ENCODE data around the gene ARHGEF2. TPM values are rescaled to one million over a fixed set of nuclear protein-coding genes. Genes with fewer than 3 reads are reported as not detected.
A peak's percentile ranks its signal among the peaks of the same experiment; 100 is the strongest.
"Not testable (repeated sequence)": the region's sequence is repeated elsewhere in the genome, so short reads cannot be mapped to it uniquely, and the experiment has no call there.

Gene ARHGEF2
- total RNA-seq, 1 donor from 2014 or later, result 69.4 TPM

DNA sequence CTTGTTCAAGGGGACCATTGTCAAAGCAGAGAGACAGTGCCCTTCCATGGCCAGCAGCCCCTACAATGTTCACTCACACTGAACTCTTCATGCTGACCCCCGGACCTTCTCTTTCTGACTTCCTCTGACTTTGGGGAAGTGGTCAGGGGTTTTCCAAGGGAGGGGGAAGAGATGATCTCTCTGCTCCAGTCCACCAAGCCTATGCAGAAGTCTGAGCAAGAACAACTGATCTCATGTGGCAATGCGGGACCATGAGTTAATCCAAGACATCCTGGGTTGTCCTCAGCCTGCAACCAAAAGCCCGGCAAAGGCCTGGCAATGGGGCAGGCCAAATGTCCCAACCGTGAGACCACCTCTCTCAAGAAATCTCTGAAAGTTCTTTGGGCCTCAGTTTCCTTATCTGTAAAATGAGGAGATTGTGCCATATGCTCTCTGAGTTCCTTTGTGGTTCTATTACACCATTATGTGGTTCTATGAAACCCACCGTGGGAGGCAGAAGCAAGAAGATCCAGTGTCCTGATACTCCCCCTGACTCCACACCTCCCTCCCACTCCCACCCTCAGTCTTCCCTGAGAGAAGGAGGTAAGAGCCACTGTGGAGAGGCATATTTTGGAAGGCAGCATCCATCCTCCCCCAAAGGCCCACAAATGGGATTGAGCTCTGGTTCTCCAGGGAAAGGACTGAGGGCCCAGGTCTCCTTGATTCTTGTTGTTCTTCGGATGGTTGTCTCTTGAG is 11.8 kb upstream of the ARHGEF2 start:
- DNase-seq (ENCODE audit: low read depth in 2 of 2), result no peak

DNA sequence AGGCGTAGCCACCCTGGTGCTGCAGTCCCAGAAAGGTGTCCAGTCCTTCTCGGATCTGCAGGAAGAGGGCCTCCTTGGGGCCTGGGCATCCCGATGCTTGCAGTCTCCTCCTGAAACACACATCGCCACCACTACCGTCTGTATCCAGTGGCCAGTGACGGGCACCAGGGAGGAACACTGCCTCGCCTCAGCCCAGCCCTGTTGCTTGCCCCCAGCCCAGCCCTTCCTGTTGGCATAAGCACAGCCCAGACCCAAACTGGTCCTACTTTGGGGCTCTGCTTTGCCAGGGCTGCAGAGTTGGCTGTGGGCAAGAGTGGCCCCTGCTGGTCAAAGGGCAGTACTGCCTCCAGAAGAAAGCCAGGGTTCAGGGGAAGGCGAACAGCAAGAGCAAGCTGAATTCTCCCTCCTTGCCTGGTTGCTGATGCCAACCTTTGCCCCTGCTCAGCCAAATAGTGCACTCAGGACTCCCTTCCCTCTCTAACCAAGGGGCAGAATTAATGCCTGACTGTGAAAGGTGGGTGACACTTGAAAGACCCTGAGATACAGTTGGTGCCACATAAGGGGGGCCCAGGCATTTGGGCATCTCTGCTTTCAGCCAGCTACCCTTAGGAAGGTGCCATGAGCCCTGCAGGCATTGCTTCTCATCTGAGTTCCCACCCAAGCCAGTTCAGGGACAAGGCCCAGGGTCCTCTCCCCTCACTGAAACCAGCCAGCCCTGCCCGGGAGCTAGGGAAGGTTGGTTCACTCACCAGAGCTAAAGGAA is 11.1 kb upstream of the ARHGEF2 start:
- DNase-seq (ENCODE audit: low read depth in 2 of 2), result peak; percentile 74 to 75

DNA sequence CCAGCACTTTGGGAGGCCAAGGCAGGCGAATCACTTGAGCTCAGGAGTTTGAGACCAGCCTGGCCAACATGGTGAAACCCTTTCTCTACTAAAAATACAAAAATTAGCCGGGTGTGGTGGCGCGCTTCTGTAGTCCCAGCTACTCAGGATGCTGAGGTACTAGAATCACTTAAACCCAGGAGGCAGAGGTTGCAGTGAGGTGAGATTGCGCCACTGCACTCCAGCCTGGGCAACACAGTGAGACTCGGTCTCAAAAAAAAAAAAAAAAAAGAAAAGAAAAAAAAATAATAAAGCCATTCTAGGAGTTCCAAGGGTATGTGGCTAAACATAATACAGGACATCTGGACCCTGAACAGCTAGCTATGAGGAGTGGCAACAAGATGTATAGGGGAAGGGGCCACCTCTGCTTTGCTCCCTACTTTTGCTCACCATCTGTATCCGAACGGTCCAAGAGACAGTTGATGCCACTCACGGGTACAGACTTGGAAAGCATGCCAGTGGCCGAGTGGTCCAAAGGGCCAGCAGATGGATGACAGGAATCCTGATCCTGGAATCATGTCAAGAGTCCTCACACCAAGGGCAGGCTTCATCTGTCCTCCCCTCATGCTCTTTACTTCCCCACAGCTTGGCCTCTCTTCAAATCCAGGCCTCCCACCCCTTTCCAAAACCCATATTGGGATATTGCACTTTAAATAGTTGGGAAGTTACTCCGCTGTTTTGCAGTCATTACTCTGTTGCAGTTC is 6.7 kb upstream of the ARHGEF2 start:
- DNase-seq (ENCODE audit: low read depth in 2 of 2), result not testable (repeated sequence)

DNA sequence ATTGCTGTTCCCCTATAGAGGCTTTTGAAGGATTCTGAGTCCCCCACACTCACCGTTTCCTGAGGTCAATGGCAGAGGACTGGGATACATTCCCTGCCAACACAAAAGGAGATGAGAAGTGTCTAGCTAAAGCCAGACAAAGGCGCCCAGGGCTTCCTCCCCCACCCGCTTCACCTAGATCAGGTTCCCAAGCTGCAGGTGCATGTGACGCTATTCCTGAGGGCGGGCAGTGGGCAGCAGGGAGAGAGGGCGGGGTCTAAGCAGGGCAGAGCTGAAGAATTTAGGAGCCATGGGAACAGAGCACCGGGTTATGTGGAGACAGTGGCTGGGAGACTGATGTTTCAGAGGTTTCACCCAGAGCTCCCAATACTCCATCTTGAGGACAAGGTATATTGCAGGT is 6.0 kb upstream of the ARHGEF2 start:
- DNase-seq (ENCODE audit: low read depth in 2 of 2), result no peak

DNA sequence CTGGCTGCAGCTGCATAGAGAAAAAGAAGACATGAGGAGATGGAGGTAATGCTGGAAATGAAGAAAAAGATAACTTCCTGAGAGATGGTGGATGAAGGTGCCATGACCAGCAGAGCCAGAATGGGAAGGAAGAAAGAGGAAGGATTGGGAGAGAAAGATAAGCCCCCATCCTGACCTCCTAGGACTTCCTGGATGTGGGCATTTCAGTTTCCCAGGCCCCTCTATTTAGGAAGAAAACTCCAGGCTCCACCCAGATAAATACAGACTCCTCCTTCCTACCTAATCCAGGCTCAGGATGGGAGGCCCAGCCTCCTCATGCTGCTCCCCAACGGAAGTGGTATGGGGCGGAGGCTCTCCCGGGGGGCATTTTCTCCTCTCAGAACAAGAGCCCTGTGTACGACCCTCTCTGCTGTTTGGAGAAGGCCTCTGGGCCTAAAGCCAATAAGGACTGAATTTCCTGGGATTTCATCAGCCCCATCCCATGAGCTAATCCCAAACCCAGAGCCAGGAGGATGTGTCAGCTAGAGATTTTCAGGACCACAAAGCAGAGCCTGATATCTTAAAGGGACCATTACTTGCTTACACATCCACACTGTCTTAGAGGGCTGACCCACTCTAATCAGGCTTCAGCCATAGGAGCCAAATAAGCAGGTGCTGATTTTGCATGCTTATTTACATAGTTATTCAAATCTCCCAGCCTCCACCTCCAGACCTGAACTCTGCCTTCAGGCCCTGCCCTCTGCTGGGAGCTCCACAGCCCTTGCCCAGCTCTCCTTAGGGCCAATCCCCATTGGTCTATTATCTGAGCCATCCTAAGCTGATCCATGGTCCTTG is 5.1 kb upstream of the ARHGEF2 start:
- DNase-seq (ENCODE audit: low read depth in 2 of 2), result peak in 1 of 2 donors; percentile 73

DNA sequence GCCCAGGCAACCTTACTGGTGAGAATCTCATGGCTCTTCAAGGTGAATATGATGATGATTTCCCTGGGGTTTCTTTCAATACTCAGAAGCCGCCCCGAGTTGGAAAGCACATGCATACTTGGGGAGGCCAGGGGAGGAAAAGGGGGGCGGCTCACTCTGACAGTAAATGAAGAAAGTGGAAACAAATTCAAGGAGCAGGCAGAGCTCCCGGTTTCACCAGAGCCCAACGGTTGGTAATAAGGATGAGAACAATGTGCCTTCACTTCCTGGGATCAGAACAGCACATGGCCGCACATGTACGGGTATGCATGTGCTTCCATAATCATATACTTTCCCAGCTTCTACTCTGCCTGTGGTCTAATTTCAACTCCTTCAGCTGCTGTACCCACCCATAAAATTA is 3.8 kb upstream of the ARHGEF2 start:
- no peak for DNase-seq (ENCODE audit: low read depth in 2 of 2)

DNA sequence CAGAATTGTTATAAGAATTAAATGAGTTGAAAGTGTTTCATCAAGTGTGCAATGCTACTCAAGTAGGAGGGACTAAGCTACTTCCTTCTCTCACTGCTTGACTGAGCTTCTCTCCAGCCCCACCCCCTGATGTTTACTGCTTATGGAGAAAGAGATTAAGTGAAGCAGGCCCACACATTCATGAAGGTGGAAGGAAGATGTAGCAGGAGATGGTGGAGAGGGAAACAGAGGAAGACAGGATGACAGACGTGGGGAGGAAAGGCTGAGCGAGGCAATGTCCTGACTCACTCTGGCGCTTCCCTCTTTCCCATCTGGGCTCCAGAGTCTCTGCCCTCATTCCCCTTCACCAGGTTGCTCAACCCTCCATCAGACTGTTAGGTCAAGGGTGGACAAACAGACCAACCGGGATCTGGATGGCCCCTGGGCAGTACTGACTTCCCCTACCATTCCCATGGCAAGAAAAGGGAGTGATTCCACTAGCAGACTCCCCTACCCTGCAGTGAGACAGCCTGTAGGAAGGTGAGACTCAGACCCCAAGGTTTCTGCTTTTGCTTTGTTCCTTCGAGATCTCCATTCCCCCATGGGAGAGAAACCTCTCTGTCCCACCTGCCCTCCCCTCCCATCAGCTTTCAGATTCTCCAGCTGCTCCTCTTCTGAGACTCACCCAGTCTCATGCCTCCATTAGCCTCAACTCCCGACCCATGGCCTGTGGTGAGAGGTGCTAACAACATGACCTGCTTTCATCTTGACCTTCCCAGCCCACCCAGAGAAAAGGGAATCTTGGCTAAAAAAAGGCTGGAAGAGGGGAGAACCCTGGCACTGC is 3.1 kb upstream of the ARHGEF2 start:
- DNase-seq (ENCODE audit: low read depth in 2 of 2), result peak; percentile 66 to 73

DNA sequence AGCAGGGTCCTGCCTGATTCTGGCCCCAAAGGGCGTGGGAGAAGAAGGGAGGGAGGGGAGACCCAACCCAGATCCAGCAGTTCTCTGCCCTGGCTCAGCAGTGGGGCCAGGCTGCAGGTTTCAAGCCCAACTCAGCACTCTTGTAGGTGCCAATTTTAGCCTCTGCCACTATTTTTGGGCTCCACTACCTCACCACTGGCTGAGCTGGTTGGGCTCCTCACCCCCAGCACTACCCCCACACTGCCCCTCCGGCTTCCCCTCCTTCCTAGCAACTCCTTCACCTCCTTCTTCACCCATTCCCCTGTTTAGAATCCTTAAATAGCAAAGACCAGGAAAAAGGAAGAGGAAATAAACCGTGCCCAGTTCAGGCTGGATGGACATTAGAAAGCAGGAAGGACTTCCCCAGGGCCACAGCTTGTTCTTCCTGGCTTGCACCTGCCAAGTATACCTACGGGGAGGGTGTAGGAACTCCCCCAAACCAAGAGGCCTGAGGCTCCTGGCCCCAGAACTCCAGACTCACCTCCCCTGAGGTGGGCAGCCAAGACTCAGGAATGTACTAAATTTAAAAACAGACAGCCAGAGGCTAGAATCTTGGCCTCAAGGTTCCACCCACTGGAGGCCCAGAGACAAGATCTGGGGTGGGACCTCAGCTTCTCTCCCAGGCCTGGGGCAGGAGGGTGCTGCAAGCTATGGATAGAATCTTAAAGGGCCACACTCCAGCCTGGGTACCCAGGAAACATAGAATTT is 1.4 kb upstream of the ARHGEF2 start:
- no peak for DNase-seq (ENCODE audit: low read depth in 2 of 2)

DNA sequence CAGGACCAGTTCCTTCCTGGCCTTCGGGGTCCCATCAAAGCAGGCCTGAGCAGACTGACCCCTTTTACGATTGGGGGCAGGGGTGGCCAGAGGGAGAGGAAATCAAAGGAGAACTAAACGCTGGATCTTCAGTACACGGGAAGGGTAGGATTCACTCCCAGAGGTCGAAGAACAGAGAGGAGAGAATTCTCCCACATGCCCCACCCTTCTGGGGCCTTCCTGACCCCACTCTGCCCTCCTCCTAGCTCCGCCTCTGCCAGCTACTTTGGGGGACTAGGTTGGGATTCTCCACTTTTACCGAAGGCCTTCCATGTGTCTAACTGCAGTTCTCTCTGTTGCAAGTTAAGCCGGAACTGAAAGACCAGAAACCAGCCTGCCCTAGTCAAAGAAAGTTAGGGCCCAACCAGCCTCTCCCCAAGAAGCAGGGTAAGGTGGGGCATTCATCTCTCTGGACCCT is 654 bp upstream of the ARHGEF2 start:
- DNase-seq (ENCODE audit: low read depth in 2 of 2), result no peak

DNA sequence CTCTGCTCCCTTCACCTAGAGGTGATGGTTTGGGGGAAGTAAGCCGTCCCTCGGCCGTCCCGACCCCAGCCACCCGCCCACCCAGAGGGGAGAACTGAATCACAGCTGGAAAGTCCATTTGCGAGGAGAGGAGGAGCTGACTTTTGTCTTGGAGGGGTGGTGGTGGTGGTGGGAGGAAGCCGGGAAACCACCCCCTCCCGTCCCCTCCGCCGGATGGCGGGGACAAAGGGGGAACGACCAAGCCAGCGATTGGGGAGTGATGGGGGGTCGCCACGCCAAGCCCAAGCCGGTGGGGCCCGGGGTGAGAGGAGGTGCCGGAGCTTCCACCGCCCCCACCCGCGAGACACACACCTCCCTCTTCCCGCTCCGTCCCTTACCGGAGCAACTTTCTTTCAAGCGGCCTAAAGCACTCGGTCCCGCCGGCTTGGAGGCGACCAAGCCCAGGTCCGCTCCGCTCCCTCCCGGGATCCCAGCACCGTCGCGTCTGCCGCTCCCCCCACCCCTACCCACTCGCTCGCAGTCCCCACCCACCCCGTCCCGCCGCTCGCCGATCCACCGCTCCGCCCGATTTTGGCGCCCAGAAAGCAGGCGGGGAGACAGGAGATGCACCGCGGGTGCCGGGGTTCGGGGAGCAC is 540 bp downstream of the ARHGEF2 start:
- no peak for DNase-seq (ENCODE audit: low read depth in 2 of 2)

DNA sequence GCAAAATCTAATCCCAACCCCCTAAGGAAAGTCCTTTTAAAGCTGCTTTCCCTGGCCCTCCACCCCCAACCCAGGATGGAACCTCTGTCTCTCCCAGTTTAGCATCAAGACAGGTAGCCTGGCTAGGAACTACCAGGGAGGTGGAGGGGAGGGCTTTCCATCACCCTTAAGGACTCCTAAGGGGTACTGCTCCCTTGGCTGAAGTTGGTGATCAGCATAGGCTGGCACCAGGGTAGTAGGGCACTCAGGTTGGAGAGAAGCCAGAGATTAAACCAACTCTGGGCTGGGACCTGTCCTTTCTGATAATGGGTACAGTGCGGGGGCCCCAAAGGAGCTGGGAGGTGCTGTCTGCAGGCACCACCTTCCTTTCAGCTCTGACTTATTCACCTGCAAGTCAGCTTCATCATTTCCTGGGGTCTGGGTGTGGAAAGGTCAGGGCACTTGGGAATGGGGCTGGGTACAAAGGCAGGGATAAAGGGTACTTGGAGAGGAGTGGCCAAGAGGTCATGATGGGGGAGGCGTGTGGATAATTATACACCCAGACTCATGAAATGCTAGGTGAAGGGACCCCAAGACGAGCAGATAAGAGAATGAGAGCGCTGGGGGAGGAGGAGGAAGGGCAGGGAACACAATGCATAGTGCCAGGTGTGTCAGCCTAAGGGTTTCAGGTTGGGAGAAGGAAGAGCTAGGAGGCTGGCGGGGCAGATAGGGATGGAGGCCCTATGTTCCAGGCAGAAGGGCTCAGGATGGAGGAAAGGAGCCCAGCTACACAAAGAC is 1.2 kb downstream of the ARHGEF2 start:
- no peak for DNase-seq (ENCODE audit: low read depth in 2 of 2)

DNA sequence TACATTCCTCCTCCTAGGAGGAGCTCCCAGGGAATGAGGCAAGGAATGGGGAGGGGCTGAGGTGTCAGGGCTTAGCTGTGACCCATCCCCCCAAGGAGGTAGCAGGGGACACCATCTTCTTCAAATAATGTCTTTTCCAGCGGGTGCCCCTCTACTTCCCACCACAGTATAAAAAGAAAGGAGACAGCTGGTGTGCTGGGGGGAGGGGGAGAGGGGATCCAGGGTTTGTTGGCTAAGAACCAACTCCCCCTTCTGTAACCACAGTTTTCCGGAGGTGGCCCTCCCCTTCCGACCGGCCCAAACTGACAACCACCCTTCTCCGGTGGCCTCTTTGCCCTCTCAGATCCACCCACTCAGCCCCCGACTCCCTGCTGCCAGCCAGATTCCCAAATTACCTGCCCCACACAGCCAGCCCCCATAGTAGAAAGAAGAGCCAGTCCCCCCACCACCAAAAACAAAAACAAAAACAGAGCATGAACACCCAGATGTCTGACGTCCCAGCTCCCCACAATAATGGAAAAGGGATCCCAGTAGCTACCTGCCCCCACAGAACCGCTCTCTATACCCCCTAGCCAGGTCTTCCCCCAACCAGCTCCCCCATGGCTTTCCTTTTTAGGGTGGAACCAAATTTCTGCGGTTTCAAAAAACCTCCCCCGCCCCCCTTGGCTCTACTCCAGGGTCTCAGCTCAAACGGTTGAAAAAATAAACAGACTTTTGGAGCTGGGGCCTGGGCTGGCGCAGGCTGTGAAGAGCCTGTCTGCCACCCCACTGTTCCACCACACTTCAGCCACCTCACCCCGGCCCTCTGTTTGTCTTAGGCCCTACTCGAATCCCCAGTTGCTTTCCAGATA is 2.1 kb downstream of the ARHGEF2 start:
- no peak for DNase-seq (ENCODE audit: low read depth in 2 of 2)

DNA sequence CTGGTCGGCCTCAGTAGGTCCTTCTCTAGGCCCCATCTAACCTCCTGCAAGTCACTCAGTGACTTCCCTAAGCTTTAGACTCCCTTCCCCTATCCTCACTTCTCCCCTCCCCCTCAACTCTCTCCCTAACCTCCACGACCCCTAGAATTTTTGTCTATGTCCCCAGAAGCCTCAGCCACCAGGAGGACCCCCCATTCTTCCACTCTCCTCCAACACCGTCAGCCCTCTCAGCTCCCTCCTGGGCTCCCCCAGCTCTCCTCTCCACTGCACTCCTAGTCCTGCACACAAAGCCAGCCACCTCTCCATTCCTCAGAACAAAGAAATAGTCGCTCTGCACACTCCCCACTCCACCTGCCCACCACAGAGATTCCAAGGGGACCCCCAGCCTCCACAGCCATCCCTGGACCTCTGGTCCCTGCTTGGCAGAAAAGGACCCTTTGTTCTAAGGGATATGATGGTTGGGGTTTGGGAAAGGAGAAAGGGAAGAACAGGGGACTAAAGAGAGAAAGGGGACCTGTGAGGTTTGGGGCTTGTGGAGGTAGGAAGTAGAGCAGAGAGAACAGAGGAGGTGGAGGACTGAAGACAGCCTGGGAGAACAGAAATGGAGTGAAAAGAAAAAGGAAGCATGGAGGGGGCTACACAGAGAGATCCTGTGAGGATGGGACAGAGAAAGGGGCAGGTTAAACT is 2.8 kb downstream of the ARHGEF2 start:
- no peak for DNase-seq (ENCODE audit: low read depth in 2 of 2)

DNA sequence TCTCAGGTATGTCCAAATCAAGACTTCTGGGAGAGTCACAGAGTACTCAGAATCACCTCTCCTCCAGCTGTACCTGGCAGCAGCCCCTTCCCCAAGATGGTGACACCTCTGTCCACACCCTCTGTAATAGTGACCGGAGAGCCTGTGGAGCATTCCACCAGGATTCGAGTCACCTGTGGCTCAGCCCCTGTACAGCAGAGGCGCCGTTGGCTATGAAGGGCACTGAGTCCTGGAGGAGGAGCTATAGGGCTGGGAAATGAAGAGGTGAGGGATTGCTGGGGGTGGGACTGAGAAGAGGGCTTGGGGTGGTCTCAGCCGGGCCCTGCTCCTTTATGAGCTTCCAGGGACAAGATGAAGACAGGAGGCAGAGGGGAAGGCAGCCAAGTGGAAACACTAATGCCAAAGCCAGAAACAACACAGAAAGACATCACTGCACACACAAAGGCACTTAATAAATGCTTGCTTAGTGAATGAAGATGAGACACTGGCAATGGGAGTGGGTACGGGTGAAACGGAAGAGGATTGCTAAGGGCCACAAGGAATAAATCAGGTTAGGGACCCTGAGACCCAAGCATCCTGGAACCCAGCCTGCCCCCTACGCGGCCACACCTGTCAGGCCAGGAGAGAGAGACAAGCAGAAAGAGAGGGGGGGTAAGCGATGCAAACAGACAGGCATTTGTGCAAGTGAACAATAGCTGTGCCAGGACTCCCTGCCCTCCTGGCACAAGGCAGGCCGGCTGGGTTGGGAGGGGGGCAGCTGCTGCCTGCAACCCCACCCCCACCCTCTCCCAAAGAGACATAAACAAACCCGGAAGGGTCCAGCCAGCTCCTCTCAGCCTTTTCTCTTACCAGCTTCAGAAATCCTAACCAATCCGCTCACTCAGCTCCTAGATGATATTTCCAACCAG is 3.9 kb downstream of the ARHGEF2 start:
- no peak for DNase-seq (ENCODE audit: low read depth in 2 of 2)

DNA sequence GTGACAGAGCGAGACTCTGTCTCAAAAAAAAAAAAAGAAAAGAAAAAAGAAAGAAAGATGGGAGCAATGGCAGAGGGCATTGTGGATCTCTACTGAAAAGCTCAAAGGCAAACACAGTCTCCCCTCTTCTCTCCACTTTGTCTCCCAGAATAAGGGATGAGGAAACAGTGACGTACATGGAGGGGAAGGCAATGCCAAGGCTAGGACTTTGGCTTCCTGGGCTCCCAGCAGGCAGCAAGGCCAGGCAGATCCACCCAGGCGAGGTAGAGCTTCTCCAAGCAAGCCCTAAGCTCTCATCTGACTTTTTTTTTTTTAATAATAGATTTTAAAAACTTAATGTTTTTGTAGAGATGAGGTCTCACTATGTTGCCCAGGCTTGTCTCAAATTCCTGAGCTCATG is 4.6 kb downstream of the ARHGEF2 start:
- DNase-seq (ENCODE audit: low read depth in 2 of 2), result no peak

All from lung microvascular endothelial cell (primary cell).